ENCODE measurements around the gene RIPOR3.

DNA sequence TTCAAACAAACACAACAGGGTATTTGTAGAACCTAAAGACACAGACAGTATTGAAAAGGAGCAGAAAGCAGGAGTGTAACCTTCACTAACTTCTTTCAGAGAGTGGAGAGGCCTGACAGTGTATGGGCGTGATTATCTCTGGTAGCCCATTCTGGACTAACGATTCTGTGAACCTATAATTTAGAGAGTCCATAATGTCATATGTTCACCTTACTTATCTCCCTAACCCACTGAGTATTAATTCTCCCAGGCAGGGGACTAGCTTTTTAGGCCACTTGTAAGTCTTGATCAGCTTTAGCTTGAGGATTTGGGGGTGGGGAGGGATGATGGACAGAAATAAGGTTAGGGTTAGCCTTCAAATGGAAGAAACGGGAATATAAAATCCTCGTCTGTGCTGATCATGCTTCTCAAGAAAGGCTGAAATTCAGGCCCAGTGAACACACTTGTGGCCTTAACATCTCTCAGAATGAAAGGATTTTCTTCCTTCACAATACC is 37.2 kb upstream of the RIPOR3 start:
- TF ChIP-seq CTCF (IDR thresholded peaks at IDR 0.05; ENCODE audit: poor library complexity, severe bottlenecking) (no peak), MXI1 (conservative IDR thresholded peaks at IDR 0.05; ENCODE audit: poor library complexity, severe bottlenecking) (no peak), TAF1 (IDR thresholded peaks at IDR 0.05; ENCODE audit: low read depth) (no peak), POLR2AphosphoS5 (IDR thresholded peaks at IDR 0.05) (no peak), EP300 (conservative IDR thresholded peaks at IDR 0.05; ENCODE audit: poor library complexity, severe bottlenecking) (no peak), SMC3 (conservative IDR thresholded peaks at IDR 0.05; ENCODE audit: poor library complexity) (no peak)
